OCI-LY7 (cell line): ENCODE results near the gene STXBP6.

Experiments used
- EZH2phosphoT487 ChIP-seq: fragments of 200-600 bp; sonication (generic); IDR thresholded peaks from 2 replicates; pipeline ENCODE4 v1.6.1; 2018; ENCODE audit warnings: low read depth, borderline replicate concordance, mild to moderate bottlenecking, mixed run types, antibody characterized with exemption, low read length, moderate library complexity, mixed read lengths
- TF ChIP-seq, protein P1 (sequence below): fragments of 200-600 bp; sonication (generic); conservative IDR thresholded peaks from 2 replicates; pipeline ENCODE4 v1.5.1; 2014; ENCODE audit warnings: mild to moderate bottlenecking, antibody characterized with exemption, low read length, moderate library complexity, mixed read lengths

DNA sequence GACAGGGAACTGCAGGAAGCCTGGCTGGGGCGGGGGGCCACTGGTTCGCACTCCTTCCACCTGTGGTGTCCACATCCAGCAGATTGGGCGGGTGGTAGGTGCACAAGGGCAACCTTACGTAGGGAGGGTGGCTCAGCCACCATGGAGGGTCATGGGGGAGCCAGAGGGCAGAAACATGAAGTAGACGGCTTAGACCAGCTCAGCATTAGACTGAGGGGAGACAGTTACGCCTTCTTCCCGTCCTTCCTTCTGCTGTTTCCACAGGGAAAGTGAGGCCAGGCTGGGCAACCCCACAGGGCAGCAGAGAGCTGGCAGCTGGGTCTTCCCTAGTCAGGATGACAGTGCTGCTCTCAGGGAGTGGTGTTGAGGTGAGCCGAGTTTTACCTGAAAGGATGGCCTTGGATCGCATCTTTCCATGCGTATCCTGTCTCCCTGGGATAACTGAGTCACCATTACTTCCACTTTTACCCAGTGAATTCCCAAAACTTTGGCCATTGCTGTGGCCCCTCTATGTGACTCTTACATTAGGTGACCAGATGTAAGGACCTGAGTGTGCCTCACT is 245.9 kb downstream of the STXBP6 start:
- TF ChIP-seq, protein P1, sequence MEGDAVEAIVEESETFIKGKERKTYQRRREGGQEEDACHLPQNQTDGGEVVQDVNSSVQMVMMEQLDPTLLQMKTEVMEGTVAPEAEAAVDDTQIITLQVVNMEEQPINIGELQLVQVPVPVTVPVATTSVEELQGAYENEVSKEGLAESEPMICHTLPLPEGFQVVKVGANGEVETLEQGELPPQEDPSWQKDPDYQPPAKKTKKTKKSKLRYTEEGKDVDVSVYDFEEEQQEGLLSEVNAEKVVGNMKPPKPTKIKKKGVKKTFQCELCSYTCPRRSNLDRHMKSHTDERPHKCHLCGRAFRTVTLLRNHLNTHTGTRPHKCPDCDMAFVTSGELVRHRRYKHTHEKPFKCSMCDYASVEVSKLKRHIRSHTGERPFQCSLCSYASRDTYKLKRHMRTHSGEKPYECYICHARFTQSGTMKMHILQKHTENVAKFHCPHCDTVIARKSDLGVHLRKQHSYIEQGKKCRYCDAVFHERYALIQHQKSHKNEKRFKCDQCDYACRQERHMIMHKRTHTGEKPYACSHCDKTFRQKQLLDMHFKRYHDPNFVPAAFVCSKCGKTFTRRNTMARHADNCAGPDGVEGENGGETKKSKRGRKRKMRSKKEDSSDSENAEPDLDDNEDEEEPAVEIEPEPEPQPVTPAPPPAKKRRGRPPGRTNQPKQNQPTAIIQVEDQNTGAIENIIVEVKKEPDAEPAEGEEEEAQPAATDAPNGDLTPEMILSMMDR: no peak
- no peak for TF ChIP-seq EZH2phosphoT487
